Adrenal gland (tissue), 5 donors: ENCODE measurements around the gene LARGE2.

ENCODE experiments used
- CTCF ChIP-seq, 6 experiments: fragments of 450-650 bp in 4 of 6; fragments of 200-600 bp in 2 of 6; sonication (generic) in 1 of 6; IDR thresholded peaks; 1 replicate in 5 of 6; 2 replicates in 1 of 6; pipeline versions ENCODE4 v1.5.1 to v1.8.0; 2016 to 2021; ENCODE audit warnings: antibody characterized with exemption in 6 of 6, mild to moderate bottlenecking in 2 of 6, moderate library complexity in 1 of 6
- POLR2A ChIP-seq, 2 donors: fragments of 450-650 bp; IDR thresholded peaks; one replicate each; pipeline ENCODE4 v1.6.1; 2017; ENCODE audit warnings: antibody characterized with exemption in 2 of 2, mild to moderate bottlenecking in 2 of 2, moderate library complexity in 1 of 2
- donor health status: DM: no; HTN: no; CAD: no.

DNA sequence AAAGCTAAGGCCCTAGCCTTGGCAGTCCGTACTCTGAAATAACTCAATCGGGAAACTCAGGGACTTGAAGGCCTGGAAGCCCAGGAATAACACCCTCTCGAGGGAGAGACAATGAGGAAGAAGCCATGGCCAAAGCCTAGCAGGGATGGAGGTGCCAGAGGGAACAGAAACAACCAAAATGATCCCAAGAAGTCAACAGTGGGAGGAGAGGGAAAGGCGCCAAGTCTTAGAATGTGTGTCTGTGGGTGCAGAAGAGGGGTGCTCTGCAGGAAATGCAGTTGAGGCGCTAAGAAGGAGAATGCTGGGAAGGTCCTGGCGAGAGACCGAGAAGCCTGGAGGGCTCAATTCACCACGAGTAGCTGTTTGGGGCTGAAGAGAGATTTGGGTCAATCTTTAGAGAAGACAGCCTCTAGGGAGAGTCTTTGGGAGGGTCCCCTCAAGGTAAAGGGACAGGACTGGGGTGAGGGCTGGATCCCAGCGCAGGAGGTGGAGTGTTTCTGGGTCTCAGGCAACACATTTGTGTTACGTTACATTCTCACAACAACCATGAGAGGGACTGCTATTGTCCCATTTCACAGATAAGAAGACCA, 37.8 kb upstream of the LARGE2 start:
- TF ChIP-seq CTCF (IDR thresholded peaks at IDR 0.05) (no peak), POLR2A (IDR thresholded peaks at IDR 0.05) (no peak)
